ENCODE results near the gene ARHGAP33.

DNA sequence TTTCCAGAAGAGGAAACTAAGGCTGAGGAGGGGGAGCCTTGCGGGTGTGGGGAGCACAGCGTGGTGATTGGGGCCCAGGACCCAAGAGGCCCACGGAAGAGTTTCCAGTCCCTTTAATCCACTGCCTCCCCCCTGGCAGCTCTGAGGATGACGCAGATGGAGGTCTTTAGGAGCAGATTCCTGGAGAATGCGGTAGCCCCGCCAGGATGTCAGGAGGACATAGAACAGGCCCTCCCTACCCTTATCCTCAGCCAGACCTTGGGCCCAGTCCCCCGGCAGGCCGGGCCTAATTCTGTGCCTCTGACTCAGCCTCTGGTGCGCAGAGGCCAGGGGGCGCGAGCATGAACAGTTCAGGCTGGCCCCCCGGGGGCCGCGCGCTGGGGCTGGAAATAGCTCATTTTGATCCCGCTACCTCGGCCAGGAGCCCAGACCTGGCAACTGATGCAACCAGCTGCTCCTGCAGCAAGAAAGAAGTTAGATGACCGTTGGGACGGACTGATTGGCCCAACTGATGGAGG is 18.1 kb upstream of the ARHGAP33 start:
- TF ChIP-seq, protein P1, sequence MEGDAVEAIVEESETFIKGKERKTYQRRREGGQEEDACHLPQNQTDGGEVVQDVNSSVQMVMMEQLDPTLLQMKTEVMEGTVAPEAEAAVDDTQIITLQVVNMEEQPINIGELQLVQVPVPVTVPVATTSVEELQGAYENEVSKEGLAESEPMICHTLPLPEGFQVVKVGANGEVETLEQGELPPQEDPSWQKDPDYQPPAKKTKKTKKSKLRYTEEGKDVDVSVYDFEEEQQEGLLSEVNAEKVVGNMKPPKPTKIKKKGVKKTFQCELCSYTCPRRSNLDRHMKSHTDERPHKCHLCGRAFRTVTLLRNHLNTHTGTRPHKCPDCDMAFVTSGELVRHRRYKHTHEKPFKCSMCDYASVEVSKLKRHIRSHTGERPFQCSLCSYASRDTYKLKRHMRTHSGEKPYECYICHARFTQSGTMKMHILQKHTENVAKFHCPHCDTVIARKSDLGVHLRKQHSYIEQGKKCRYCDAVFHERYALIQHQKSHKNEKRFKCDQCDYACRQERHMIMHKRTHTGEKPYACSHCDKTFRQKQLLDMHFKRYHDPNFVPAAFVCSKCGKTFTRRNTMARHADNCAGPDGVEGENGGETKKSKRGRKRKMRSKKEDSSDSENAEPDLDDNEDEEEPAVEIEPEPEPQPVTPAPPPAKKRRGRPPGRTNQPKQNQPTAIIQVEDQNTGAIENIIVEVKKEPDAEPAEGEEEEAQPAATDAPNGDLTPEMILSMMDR (IDR thresholded peaks at IDR 0.05) = no peak
- no peak for TF ChIP-seq POLR2A (IDR thresholded peaks at IDR 0.05)

Data from Peyer's patch (tissue), 4 donors.